SK-N-MC (cell line): ENCODE measurements around the gene LAMA3.

Experiments used
- EZH2 ChIP-seq: fragments of 200-600 bp; sonication (generic); IDR thresholded peaks from one replicate; pipeline ENCODE4 v1.6.1; 2017; ENCODE audit warnings: antibody characterized with exemption
- FOXP2 ChIP-seq: optimal IDR thresholded peaks from 2 replicates; pipeline ENCODE3; 2011; ENCODE audit warnings: mild to moderate bottlenecking, moderate library complexity; ENCODE audit not compliant: insufficient read depth; ENCODE audit errors: extremely low read length, control extremely low read depth
- POLR2AphosphoS5 ChIP-seq: IDR thresholded peaks from 2 replicates; pipeline ENCODE4 v1.6.1; 2012; ENCODE audit warnings: mild to moderate bottlenecking, low read depth, low read length, borderline replicate concordance

DNA sequence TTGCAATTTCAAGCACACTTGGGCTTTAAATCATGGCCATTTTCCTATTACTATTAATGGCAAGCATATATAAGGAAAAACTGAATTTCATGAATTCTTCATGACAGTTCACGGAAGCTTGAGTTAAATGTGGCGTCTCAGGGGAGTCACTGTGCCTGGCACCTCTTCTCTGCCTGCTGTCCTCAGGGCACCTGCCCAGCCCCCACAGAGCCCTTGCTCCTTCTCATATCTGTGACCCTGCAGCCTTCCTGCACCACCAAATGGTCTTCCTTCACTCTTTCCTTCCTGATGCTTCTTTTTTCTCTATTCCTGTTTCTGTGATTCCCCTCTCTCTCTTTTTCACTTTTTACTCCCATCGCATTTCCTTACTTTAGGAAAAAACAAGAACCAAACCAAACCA is 35.4 kb downstream of the LAMA3 start:
- TF ChIP-seq EZH2 (no peak), POLR2AphosphoS5 (no peak), FOXP2 (no peak)
